BJ (cell line): Measurements from ENCODE around the gene UNC45A. TPM values are rescaled to one million over a fixed set of nuclear protein-coding genes. Genes with fewer than 3 reads are reported as not detected.

ENCODE experiments used
- CTCF ChIA-PET: fragments of 350-600 bp; formaldehyde crosslinking; extraction: SDS; loops from one replicate; lab custom pipeline; 2021; ENCODE audit warnings: antibody characterized with exemption, inconsistent platforms; lab: Yijun Ruan, JAX
- POLR2A ChIA-PET: fragments of 300-600 bp; sonication (Branson Sonifier 250); formaldehyde crosslinking; extraction: SDS; loops from one replicate; lab custom pipeline; 2021; ENCODE audit warnings: antibody characterized with exemption; lab: Charles Lee
- DNase-seq: peaks from one replicate; pipeline ENCODE4 v3.0.0-alpha.2; 2011; ENCODE audit warnings: low read depth
- H3K27me3 ChIP-seq: 2 replicates; pipeline ENCODE4 v1.6.0; 2011; ENCODE audit warnings: low read length; ENCODE audit not compliant: control insufficient read depth, insufficient read depth
- H3K36me3 ChIP-seq: 2 replicates; pipeline ENCODE4 v1.5.1; 2011; ENCODE audit warnings: low read length; ENCODE audit not compliant: control insufficient read depth, insufficient read depth
- H3K4me3 ChIP-seq: 2 replicates; pipeline ENCODE4 v1.5.1; 2011; ENCODE audit warnings: low read depth, mild to moderate bottlenecking, control low read depth, low read length
- CTCF ChIP-seq: IDR thresholded peaks from 2 replicates; pipeline ENCODE4 v1.5.1; 2011; ENCODE audit warnings: low read depth, mild to moderate bottlenecking, control low read depth, inconsistent platforms, low read length, moderate library complexity; ENCODE audit not compliant: insufficient read depth
- polyA plus RNA-seq: library from polyadenylated mRNA; depleted of rRNA; stranded (reverse); fragments of >200 nt; gene quantifications from 2 replicates; pipeline ENCODE4 v1.2.3, GENCODE V29; 2011

UNC45A gene
- polyA plus RNA-seq, 1 experiment = 93.8 TPM

- ChIA-PET CTCF (interaction anchor here (0.6 to 2.5 kb wide), 3 partner anchors 18 to 356 kb away, joined by 3 to 7 read pairs (median 6); no protein-coding TSS in a partner anchor), POLR2A (no interaction called here)
- H3K4me3 ChIP-seq = peak overlapping the region; percentile 46
- no peak for DNase-seq
- no peaks in the 10 kb centered on the region for H3K36me3 ChIP-seq
- no peak for TF ChIP-seq CTCF
- no peaks in the 10 kb centered on the region for H3K27me3 ChIP-seq
These were observed 5.7 kb upstream of the UNC45A start for GRCh38 chr15:90929246-90930019.

GRCh38 chr15:90930861-90931574 lies 4.1 kb upstream of the UNC45A start:
- no peak for TF ChIP-seq CTCF
- POLR2A ChIA-PET = no interaction called here
- Histone ChIP-seq H3K4me3 (peak overlapping the region; percentile 46; the same call in 1 of the 2 replicates), H3K27me3 (no peaks in the 10 kb centered on the region), H3K36me3 (no peaks in the 10 kb centered on the region)
- CTCF ChIA-PET = interaction anchor here (0.8 to 7.1 kb wide), 19 partner anchors 7 to 635 kb away, joined by 3 to 94 read pairs (median 7); partner anchors contain the start of genes FES, MAN2A2 and RCCD1
- no peak for DNase-seq

GRCh38 chr15:90931575-90931827 lies 3.6 kb upstream of the UNC45A start:
- no peak for DNase-seq
- no peak for TF ChIP-seq CTCF
- no peaks in the 10 kb centered on the region for H3K36me3 ChIP-seq
- H3K4me3 ChIP-seq = peak overlapping the region; percentile 65
- POLR2A ChIA-PET = no interaction called here
- CTCF ChIA-PET = interaction anchor here (0.8 to 7.1 kb wide), 22 partner anchors 8 to 540 kb away, joined by 3 to 94 read pairs (median 6); partner anchors contain the start of genes FES, MAN2A2 and RCCD1
- no peaks in the 10 kb centered on the region for H3K27me3 ChIP-seq

- peak within 1 kb of the TSS; percentile 65 for H3K4me3 ChIP-seq
- POLR2A ChIA-PET = interaction anchor here (0.6 kb wide), 1 partner anchor 101 kb away, joined by 3 read pairs; no protein-coding TSS in a partner anchor
- TF ChIP-seq CTCF = peak; percentile 94
- peaks cover 2% of the 10 kb centered on the region; the same call in 1 of the 2 replicates for H3K36me3 ChIP-seq
- DNase-seq = no peak
- CTCF ChIA-PET = interaction anchor here (0.6 to 7.1 kb wide), 39 partner anchors 8 to 1363 kb away, joined by 3 to 94 read pairs (median 4); partner anchors contain the start of genes FES, MAN2A2 and RCCD1
- H3K27me3 ChIP-seq = no peaks in the 10 kb centered on the region
These were observed 3.0 kb upstream of the UNC45A start, which contains the start of gene HDDC3 for GRCh38 chr15:90931828-90932659. Gene HDDC3 (minus strand): TSS chr15:90932549. CDS start chr15:90932540, 9 bp downstream.
